Measurements from ENCODE around the gene DAGLA. TPM values are rescaled to one million over a fixed set of nuclear protein-coding genes. Genes with fewer than 3 reads are reported as not detected.

DAGLA gene
- total and polyA plus RNA-seq, 7 donors: 0.57 to 5.1 (median 2.1) TPM

GRCh38 chr11:61699737-61700160 is 19.6 kb downstream of the DAGLA start:
- H3K27me3 ChIP-seq (ENCODE audit: insufficient read depth in 3 of 3, low read length in 2 of 3): no peaks in the 10 kb centered on the region
- DNase-seq (peak; percentile 51 to 76), ATAC-seq (peak; percentile 38 to 50 (median 39))
- no peaks in the 10 kb centered on the region for H3K9me3 ChIP-seq
- H3K36me3 ChIP-seq (ENCODE audit: insufficient read depth in 1 of 2, low read depth in 1 of 2): no peaks in the 10 kb centered on the region
- intact Hi-C loops (cut with DNase I): no loop called here
- 33 to 55% (median 36%) methylated on average over 13 of the region's 13 CpGs for whole genome bisulfite sequencing, 3 donors
- no peak for TF ChIP-seq CTCF (IDR thresholded peaks at IDR 0.05)
- peak overlapping the region; percentile 87 for H3K27ac ChIP-seq
- peaks cover 69% of the 10 kb centered on the region for H3K4me1 ChIP-seq
- no peak overlapping the region for H3K4me3 ChIP-seq

- Histone ChIP-seq H3K4me1 (peaks cover 64% of the 10 kb centered on the region), H3K27ac (peak overlapping the region; percentile 87), H3K4me3 (no peak overlapping the region), H3K9me3 (no peaks in the 10 kb centered on the region), H3K27me3 (ENCODE audit: insufficient read depth in 3 of 3, low read length in 2 of 3) (no peaks in the 10 kb centered on the region), H3K36me3 (ENCODE audit: insufficient read depth in 1 of 2, low read depth in 1 of 2) (no peaks in the 10 kb centered on the region)
- WGBS, 3 donors: 29 to 53% (median 33%) methylated on average over 5 of the region's 5 CpGs
- no peak for TF ChIP-seq CTCF (IDR thresholded peaks at IDR 0.05)
- DNase-seq: no peak
- intact Hi-C loops (cut with DNase I): no loop called here
- ATAC-seq: peak; percentile 29 to 53 (median 42)
Observed at GRCh38 chr11:61700212-61700611, 20.0 kb downstream of the DAGLA start.

GRCh38 chr11:61700720-61701119 is 20.5 kb downstream of the DAGLA start:
- Histone ChIP-seq H3K4me3 (no peak overlapping the region), H3K27me3 (ENCODE audit: insufficient read depth in 3 of 3, low read length in 2 of 3) (no peaks in the 10 kb centered on the region), H3K36me3 (ENCODE audit: insufficient read depth in 1 of 2, low read depth in 1 of 2) (no peaks in the 10 kb centered on the region), H3K4me1 (peaks cover 59% of the 10 kb centered on the region), H3K9me3 (no peaks in the 10 kb centered on the region), H3K27ac (peak overlapping the region; percentile 87)
- ATAC-seq (peak in 1 of 4 donors; percentile 2), DNase-seq (no peak)
- intact Hi-C loops (cut with DNase I): no loop called here
- WGBS, 3 donors: 46 to 67% (median 47%) methylated on average over 8 of the region's 8 CpGs
- TF ChIP-seq CTCF (IDR thresholded peaks at IDR 0.05): no peak

- ATAC-seq (peak in 3 of 4 donors; percentile 17 to 23 (median 22)), DNase-seq (peak in 1 of 2 donors; percentile 70)
- H3K36me3 ChIP-seq (ENCODE audit: insufficient read depth in 1 of 2, low read depth in 1 of 2): no peaks in the 10 kb centered on the region
- H3K4me3 ChIP-seq: no peak overlapping the region
- intact Hi-C loops (cut with DNase I): no loop called here
- H3K27me3 ChIP-seq (ENCODE audit: insufficient read depth in 3 of 3, low read length in 2 of 3): no peaks in the 10 kb centered on the region
- peak overlapping the region; percentile 87 for H3K27ac ChIP-seq
- no peaks in the 10 kb centered on the region for H3K9me3 ChIP-seq
- TF ChIP-seq CTCF (IDR thresholded peaks at IDR 0.05): peak; percentile 20
- WGBS, 3 donors: 59 to 73% (median 64%) methylated on average over 18 of the region's 18 CpGs
- H3K4me1 ChIP-seq: peaks cover 53% of the 10 kb centered on the region
Observed at GRCh38 chr11:61701242-61701886, 21.2 kb downstream of the DAGLA start.
